ENCODE data around the gene SCUBE1. TPM values are rescaled to one million over a fixed set of nuclear protein-coding genes. Genes with fewer than 3 reads are reported as not detected.

The SCUBE1 gene
- total and polyA plus RNA-seq, 2 donors (not counting 3 experiments of a cell fraction or from before 2014, with no cell fraction given), result 0.07 TPM; not detected in 1

- H3K79me2 ChIP-seq (ENCODE audit: control insufficient read depth, insufficient read depth, low read length), result no peaks in the 10 kb centered on the region
- no peak for FAIRE-seq
- intact Hi-C loops (cut with micrococcal nuclease), result no loop called here
- H3K4me1 ChIP-seq (ENCODE audit: control insufficient read depth, extremely low read depth, insufficient read depth, low read length), result no peaks in the 10 kb centered on the region
- H3K9me1 ChIP-seq (replicated peaks; ENCODE audit: control insufficient read depth, extremely low read depth, insufficient read depth, low read length), result no peaks in the 10 kb centered on the region
- no peak overlapping the region for H3K27ac ChIP-seq (ENCODE audit: insufficient read depth, low read depth, low read length)
- ChIA-PET POLR2A (no interaction called here), CTCF (interaction anchor here (1.4 kb wide), 1 partner anchor 111 kb away, joined by 11 read pairs; no protein-coding TSS in a partner anchor)
- no TSS peak for BruUV-seq (replicated peaks)
- H3K4me3 ChIP-seq (replicated peaks in 1 of 3; ENCODE audit: insufficient read depth in 1 of 3, low read depth in 1 of 3, low read length in 3 of 3), result no peak overlapping the region
- H3K4me2 ChIP-seq (ENCODE audit: insufficient read depth, low read length), result no peak overlapping the region
- no peak for TF ChIP-seq MYC (IDR thresholded peaks at IDR 0.05; ENCODE audit: low read depth, low read length)
- TF ChIP-seq, protein P1, sequence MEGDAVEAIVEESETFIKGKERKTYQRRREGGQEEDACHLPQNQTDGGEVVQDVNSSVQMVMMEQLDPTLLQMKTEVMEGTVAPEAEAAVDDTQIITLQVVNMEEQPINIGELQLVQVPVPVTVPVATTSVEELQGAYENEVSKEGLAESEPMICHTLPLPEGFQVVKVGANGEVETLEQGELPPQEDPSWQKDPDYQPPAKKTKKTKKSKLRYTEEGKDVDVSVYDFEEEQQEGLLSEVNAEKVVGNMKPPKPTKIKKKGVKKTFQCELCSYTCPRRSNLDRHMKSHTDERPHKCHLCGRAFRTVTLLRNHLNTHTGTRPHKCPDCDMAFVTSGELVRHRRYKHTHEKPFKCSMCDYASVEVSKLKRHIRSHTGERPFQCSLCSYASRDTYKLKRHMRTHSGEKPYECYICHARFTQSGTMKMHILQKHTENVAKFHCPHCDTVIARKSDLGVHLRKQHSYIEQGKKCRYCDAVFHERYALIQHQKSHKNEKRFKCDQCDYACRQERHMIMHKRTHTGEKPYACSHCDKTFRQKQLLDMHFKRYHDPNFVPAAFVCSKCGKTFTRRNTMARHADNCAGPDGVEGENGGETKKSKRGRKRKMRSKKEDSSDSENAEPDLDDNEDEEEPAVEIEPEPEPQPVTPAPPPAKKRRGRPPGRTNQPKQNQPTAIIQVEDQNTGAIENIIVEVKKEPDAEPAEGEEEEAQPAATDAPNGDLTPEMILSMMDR (IDR thresholded peaks at IDR 0.05; ENCODE audit: extremely low read depth in 1 of 2, insufficient read depth in 1 of 2, low read depth in 1 of 2, low read length in 2 of 2), result no peak
- no peak for TF ChIP-seq EZH2 (IDR thresholded peaks at IDR 0.05; ENCODE audit: borderline replicate concordance, low read depth, low read length, severe bottlenecking)
- TF ChIP-seq MAX (IDR thresholded peaks at IDR 0.05; ENCODE audit: insufficient read depth, insufficient read length), result no peak
- TF ChIP-seq POLR2A (IDR thresholded peaks at IDR 0.05; ENCODE audit: low read depth, low read length), result no peak
- no peak for TF ChIP-seq JUN (IDR thresholded peaks at IDR 0.05; ENCODE audit: borderline replicate concordance, insufficient read depth, insufficient read length, low read depth)
- TF ChIP-seq FOS (IDR thresholded peaks at IDR 0.05; ENCODE audit: borderline replicate concordance, insufficient read depth, low read length), result no peak
- TF ChIP-seq GATA2 (IDR thresholded peaks at IDR 0.05; ENCODE audit: insufficient read depth, insufficient read length, low read depth, low read length), result no peak
- TF ChIP-seq POLR2AphosphoS5 (IDR thresholded peaks at IDR 0.05; ENCODE audit: insufficient read depth, low read depth, low read length), result no peak
- H3K9me3 ChIP-seq (replicated peaks; ENCODE audit: control insufficient read depth, insufficient read depth, low read length), result no peaks in the 10 kb centered on the region
- H2AFZ ChIP-seq (ENCODE audit: low read depth, low read length), result no peak overlapping the region
- H3K27me3 ChIP-seq (ENCODE audit: control insufficient read depth in 2 of 2, insufficient read depth in 2 of 2, low read length in 2 of 2), result no peaks in the 10 kb centered on the region
- dilution Hi-C loops (cut with MboI; ENCODE audit: extremely low pct_ligation_motif_present, low sequenced_read_pairs), result no loop called here
- H3K36me3 ChIP-seq (ENCODE audit: control insufficient read depth in 2 of 2, extremely low read depth in 1 of 2, insufficient read depth in 2 of 2, low read length in 2 of 2), result no peaks in the 10 kb centered on the region
- no peak for DNase-seq (ENCODE audit: low read depth, low spot score)
- H4K20me1 ChIP-seq (replicated peaks; ENCODE audit: control insufficient read depth, extremely low read depth, insufficient read depth, low read length), result no peaks in the 10 kb centered on the region
- H3K9ac ChIP-seq (replicated peaks; ENCODE audit: extremely low read depth, insufficient read depth, low read length), result no peak overlapping the region
Observed at GRCh38 chr22:43235445-43236409, 107.4 kb downstream of the SCUBE1 start.

Measured in endothelial cell of umbilical vein (primary cell).